Measurements from ENCODE around the gene ZNF681. TPM values are rescaled to one million over a fixed set of nuclear protein-coding genes. Genes with fewer than 3 reads are reported as not detected.
"Not testable (repeated sequence)": the region's sequence is repeated elsewhere in the genome, so short reads cannot be mapped to it uniquely, and the experiment has no call there.

The ZNF681 gene
- total and polyA plus RNA-seq, 8 donors, result 0.30 to 2.1 (median 1.3) TPM

DNA sequence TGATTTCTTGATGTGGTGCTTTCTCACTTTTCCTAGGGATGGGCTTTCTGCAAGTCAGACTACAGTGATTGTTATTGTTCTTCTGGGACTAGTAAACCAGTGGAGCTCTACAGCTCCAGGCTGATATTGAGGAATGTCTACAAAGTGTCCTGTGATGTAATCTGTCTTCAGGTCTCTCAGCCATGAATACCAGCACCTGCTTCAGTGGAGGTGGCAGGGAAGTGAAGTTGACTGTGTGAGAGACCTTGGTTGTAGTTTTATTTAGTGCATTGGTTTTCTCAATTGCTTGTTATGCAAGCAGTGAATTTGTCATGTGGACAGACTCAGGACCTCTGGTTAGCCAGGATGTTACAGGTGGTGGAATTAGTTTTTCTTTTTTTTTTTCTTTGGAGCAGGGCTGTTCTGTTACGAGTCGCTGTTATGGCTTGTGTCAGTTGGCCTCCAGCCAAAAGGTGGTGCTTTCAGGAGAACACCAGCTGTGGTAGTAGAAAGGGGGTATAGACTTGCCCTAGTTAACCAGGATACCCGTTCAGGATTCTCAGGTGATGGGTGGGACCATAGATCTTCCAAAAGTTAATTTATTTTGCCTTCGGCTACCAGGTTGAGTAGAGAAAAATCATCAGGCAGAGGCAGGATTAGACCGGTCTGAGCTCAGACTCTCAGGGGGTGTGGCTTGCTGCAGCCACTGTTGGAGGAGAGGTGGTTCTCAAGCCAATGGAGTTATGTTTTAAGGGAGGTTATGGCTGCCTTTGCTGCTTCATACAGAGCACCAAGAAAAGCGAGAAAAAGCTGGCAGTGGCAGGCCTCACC, 59.8 kb downstream of the ZNF681 start:
- ATAC-seq (peak in 1 of 4 donors; percentile 35), FAIRE-seq (no peak), DNase-seq (peak in 1 of 6 donors; percentile 21)
- Histone ChIP-seq H3K27me3 (no peaks in the 10 kb centered on the region), H3K4me1 (no peaks in the 10 kb centered on the region), H3K27ac (no peak overlapping the region), H3K4me3 (no peak overlapping the region), H3K36me3 (no peaks in the 10 kb centered on the region), H3K9me3 (no peaks in the 10 kb centered on the region)
- TF ChIP-seq, protein P1, sequence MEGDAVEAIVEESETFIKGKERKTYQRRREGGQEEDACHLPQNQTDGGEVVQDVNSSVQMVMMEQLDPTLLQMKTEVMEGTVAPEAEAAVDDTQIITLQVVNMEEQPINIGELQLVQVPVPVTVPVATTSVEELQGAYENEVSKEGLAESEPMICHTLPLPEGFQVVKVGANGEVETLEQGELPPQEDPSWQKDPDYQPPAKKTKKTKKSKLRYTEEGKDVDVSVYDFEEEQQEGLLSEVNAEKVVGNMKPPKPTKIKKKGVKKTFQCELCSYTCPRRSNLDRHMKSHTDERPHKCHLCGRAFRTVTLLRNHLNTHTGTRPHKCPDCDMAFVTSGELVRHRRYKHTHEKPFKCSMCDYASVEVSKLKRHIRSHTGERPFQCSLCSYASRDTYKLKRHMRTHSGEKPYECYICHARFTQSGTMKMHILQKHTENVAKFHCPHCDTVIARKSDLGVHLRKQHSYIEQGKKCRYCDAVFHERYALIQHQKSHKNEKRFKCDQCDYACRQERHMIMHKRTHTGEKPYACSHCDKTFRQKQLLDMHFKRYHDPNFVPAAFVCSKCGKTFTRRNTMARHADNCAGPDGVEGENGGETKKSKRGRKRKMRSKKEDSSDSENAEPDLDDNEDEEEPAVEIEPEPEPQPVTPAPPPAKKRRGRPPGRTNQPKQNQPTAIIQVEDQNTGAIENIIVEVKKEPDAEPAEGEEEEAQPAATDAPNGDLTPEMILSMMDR (IDR thresholded peaks at IDR 0.05), result no peak
- intact Hi-C loops (cut with DNase I), result no loop called here
- WGBS, 2 donors, result 51 to 56% methylated on average over 6 of the region's 6 CpGs

DNA sequence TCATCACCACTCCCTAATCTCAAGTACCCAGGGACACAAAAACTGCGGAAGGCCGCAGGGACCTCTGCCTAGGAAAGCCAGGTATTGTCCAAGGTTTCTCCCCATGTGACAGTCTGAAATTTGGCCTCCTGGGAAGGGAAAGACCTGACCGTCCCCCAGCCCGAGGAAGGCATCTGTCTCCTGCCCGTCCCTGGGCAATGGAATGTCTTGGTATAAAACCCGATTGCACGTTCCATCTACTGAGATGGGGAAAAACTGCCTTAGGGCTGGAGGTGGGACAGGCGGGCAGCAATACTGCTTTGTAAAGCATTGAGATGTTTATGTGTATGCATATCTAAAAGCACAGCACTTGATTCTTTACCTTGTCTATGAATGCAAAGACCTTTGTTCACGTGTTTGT, 65.8 kb downstream of the ZNF681 start:
- FAIRE-seq; H3K9me3 ChIP-seq; intact Hi-C loops (cut with DNase I); ATAC-seq; DNase-seq; H3K4me3 ChIP-seq; H3K27ac ChIP-seq; H3K36me3 ChIP-seq; H3K4me1 ChIP-seq; H3K27me3 ChIP-seq: not testable (repeated sequence)
- WGBS, 2 donors, result 40 to 51% methylated on average over 6 to 7 of the region's 9 CpGs

Other genes with a start within 250 kb of the ZNF681 start
- 1 to 10 TPM; 2.0 to 5.7 (median 3.1) TPM for gene ZNF675, start 71.7 kb downstream of the ZNF681 start, total RNA-seq
- 1 to 10 TPM; 1.7 to 3.3 TPM for gene ZNF675, start 71.7 kb downstream of the ZNF681 start, polyA plus RNA-seq
- gene ZNF726, start 156.0 kb upstream of the ZNF681 start, total RNA-seq, result under 1 TPM; 0.51 to 0.90 (median 0.71) TPM
- 1 to 10 TPM in 1 of 2 donors, under 1 TPM in 1; 0.87 to 1.4 TPM for gene ZNF726, start 156.0 kb upstream of the ZNF681 start, polyA plus RNA-seq

All from pancreas (tissue), 10 donors.